Limb (tissue), 2 donors: Measurements from ENCODE around the gene BID.

Source experiments
- DNase-seq, 2 donors: peaks; one replicate each; pipeline ENCODE4 v3.0.0-alpha.2; 2016; ENCODE audit errors: extremely low spot score in 2 of 2

BID gene

DNA sequence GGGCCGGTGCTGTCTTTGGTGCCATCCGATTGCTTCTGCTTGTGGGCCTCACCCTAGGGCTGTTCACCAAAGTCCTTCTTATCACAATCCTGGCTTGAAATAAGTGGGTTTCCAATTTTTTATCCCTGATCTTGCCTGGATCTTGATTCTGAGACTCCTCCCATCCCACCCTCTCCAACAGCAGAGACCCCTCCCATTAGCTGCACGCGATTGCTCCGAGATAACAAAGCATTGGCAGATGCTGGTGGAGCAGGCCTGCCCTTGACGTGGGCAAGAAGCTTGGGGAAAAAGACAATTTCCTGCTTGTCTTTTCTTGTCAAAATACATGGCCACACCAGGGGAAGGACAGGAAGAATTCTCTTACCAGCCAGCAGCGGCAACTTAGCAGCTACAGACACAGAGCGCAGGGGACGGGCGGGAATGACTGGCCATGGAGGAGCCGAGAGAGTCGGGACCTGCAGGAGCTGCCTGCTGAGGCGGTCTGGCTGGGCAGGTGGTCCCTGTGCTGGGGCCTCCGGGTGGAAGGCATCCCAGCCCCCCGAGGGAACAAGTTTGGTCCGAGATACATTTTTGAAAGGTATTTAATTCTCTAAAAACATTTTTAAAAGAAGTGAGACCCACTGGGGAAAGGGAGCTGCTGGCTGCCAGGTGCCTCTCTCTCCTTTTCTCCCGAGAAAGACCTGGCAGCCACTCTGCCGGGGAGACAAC lies 9.7 kb upstream of the BID start:
- DNase-seq, result no peak

DNA sequence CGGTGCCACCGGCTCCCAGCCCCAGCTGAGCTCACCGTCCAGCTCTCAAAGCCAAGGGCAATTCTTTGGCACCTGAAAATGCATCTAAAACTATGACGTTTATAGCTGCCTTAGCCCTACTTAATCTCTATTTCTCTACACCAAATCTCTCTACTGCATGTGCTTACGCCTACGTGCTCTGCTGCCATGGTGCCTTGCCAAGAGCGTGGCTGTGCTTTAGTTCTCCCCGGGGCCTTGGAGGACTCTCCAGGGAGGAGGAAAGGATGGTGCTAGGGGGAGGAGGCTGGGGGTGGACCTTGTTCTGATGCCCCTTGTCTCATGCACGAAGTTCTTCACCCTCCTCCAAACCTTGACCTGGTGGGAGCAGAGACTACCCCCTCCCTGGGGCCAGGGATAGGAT lies 9.0 kb upstream of the BID start:
- no peak for DNase-seq

DNA sequence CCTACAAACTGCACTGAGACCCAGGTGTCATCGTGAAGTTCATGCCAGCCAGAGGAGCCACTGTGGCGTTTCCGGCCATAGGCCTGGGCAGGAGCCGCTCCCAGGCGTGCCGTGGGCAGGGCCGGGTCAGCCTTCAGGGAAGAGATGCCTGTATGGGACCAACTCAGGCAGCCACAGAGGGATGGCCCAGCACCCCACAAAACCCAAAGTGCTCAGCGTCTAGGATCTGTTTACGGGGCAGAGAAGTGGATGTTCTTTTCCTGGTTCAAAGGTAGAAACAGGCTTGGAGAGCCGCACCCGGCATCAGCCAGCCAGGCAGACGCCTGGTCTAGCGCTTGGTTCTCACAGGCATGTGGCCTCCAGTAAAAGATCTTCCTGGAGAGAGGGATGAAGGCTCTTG lies 8.4 kb upstream of the BID start:
- no peak for DNase-seq

DNA sequence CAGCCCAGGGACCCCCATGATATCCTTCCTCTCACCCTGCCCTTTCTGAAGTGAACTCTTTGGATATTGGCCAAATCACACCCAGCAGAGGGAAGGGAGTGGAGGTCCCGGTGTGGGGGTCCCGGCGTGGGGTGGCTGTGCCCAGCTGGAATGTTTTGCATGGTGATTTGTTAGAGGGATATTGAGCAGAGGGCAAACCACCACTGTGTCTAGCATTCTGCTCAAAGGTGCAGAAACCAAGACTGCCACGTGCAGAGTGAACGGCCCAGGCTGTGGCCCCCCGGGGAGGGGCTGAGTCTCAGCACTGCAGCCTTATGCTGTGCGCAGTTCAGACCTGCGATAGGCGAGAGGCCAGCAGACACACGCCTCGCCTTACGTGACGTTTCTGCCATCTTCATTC lies 7.9 kb upstream of the BID start:
- no peak for DNase-seq

DNA sequence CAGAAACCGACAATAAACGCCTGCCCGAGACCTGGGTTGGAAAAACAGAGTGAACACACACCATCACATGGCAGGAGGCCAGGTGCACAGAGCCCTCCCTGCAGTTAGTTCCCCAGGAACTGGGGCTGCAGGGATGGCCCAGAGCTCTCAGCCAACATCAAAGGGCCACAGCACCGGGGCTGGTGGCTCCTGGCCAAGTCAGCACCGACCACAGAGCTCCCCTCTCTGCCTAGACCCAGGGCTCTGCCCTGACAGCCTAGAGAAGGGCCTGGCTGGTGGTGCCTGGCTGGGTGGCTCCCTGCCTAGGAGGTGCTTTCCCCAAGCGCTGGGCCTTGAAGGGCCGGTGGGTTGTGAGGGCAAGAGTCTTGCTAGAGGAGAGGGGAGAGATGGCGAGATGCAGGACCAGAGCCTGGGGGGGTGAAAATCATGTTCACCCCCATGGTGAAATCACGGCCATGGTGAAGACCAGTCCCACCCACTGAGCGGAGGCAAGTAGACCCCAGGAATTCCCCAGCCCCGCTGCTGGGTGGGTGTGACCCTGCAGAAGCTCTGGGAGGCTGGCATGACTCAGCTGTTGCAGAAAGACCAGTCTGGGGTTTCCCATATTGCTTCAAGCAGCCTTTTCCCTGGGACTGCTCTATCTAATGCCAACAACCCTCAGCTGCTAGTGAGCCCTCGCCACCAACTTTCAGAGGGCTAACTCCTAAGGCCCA lies 7.2 kb upstream of the BID start:
- peak in 1 of 2 donors; percentile 50 for DNase-seq

DNA sequence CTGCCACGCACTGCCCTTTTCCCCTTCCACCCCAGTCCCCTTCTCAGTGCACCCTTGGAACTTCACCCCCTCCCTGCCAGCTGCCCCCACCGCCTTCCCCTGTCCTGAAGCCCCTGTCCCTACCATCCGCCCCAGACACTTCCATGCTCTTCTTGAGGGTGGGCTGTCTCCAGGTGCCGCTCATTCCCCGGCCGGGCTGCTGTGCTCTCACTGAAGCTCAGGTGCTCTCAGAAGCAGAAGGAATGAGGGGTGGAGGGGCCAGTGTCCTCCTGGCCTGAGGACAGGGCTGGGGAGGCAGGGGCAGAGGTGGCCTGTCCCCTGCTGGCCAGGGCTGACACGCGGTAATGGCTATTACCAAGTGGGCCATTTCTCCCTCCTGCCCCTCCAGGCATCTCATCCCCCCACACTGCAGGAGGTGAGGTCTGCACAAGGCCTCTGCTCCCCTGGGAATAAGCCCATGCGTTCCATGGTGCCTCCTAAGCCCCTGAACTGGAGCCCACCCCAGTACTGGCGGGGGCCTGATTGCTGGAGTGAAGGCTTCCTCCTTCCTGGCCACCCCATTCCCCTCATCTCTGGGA lies 6.6 kb upstream of the BID start:
- no peak for DNase-seq

DNA sequence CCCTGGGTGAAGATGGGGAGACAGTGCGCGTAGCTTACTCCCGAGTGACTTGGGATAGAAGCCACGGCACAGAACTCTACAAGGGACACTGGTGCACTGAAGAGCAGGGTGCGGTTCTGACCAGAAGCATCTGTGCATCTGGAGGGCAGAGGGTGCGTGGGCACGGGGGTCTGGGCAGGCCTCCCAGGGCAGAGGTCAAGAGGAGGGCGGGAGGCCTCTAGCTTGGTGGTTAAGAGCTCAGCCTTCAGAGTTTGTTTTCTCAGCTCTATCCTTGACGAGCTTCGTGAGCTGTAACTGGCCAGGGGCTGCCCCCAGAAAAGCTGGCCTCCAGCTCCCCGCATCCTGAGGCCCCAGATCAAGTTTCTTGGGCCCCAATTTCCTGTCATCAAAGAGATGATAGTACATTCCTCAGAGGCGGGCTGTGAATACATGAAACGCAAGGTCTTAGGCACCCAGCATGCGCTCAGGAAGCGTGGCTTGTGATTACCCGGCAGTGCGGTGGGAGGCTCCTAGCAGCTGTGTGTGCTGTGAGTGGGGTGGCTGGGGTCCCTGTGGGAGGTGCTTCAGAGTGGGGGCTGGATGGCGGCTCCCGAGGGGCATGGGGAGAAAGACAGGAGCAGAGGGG lies 6.0 kb upstream of the BID start:
- no peak for DNase-seq

DNA sequence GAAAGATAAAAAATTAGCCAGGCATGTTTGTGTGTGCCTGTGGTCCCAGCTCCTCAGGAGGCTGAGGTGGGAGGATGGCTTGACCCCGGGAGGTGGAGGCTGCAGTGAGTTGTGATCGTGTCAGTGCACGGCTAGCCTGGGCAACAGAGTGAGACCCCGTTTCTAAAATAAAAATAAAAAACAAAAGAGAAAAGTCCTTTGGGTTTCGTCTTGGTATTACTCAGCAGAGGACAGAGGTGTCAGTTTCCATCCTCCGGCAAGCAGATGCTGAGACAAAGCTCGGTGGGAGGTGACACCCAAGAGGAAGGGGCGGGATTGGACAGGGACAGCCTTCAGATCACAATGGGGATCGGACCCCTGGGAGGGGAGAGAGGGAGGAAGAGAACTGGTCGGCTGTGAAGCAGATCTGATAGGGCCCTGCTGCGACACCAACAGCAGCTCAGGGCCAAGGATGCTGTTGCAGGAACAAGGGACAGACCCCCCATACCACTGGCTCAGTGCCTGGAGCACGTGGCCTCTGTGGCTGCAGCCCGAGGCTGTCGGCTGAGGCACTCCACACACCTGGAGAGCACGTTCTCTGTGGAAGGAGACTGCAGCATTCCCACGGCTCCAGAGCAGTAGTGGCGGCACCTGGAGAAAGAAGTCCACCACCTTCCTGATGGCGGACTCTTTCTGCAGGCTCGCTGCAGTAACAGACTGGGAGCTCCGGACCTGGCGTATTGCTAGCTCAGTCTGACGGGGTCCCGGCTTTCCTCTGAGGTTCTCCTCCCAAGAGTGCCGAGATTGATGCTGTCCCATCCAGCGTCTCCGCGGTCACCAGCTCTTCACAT lies 5.2 kb upstream of the BID start:
- no peak for DNase-seq

DNA sequence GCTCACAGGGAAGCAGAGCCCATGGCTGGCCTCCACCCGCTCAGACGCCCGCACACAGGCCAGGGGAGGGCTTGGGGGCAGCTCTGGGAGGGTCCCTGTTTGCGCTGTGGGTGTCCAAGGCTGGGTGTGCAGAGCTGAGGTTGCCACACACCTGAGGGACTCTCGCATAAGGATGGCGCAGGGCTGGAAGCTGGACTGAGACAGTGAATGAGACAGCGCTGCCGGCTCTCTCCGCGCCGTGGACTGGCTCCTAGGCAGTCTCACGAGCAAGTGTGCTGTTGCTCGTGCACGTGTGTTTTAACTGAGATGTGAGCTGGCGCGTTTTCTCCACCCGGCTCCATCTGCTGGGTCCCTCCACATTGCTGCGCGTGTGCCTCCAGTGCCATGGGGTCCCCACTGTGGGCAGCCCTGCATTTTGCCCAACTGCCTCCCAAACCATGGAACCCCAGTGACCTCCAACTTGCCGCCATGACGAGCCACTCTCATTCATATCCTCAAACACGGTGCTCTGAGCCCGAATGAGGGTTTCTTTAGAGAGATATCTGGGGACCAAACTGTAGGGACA lies 4.2 kb upstream of the BID start:
- DNase-seq, result no peak

DNA sequence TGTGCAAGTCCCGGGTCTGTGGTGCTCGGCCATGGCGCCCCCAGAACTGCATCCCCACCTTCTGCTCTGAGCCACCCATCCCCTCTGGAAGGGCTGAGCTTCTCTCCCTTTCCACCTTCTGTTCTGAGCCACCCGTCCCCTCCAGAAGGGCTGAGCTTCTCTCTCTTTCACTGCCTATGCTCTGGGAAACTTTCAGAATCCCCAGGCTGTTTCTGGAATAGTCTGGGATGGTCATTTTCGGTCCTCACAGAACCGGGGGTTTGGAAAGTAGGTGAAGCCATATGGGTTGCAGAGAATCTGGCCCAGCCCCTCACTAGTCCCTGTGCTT lies 3.4 kb upstream of the BID start:
- DNase-seq, result no peak

DNA sequence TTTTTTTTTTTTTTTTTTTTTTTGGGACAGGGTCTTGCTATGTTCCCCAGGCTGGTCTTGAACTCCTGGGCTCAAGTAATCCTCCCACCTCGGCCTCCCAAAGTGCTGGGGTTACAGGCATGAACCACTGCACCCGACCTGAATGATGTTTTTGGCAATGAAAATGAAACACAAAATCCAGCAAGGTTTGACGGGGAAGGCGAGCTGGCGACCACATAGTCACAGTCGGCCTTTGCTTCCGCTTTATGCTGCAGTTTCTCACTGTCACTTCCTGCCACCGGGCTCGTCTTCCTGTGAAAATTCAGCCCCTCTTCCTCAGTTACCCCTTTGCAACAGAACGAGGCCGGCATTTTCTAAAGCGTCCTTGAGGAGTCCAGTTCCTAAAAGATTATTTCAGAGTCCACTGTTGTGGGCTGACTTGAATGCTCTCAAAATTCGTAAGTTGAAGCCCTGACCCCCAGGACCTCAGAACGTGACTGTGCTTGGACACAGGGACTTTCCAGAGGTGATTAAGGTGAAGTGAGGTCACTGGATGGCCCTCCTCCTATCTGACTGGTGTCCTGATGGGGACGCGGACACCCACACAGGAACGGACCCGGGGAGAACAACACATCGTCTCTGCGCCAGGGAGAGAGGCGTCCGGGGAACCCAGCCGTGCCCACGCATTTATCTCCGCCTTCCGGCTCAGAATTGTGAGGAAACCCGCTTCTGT lies 2.9 kb upstream of the BID start:
- peak in 1 of 2 donors; percentile 29 for DNase-seq

DNA sequence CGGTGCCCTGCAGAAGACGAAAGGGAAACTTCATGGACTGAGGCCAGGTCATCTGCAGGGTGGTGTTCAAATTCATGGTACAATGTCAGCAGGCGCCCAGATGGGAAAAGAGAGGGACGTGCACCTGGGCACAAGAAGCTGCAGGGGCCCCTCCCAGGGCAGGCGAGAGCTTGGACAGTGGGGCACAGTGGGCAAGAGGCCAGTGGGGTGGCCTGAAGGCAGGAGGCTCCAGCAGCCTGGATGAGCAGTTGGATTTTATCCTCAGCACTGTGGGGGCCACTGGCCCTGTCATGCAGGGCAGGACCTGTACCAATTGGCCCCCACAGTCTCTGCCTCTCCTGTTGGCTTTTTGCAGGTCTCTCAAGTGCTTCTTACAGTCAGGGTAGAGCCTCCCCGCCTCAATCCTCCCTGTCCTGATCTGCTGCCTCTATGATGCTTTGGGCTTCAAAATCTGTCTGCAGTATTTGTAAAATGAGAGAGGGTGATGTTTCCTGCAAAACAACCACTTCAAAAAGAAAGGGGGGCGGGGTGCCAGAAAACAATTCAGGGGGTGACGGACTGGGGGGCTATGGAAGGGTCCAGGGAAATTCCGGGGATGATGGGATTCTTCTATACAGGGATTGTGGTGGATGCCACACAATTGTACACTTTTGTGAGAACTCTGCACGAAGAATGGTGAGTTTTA lies 1.7 kb upstream of the BID start:
- DNase-seq, result peak in 1 of 2 donors; percentile 20

DNA sequence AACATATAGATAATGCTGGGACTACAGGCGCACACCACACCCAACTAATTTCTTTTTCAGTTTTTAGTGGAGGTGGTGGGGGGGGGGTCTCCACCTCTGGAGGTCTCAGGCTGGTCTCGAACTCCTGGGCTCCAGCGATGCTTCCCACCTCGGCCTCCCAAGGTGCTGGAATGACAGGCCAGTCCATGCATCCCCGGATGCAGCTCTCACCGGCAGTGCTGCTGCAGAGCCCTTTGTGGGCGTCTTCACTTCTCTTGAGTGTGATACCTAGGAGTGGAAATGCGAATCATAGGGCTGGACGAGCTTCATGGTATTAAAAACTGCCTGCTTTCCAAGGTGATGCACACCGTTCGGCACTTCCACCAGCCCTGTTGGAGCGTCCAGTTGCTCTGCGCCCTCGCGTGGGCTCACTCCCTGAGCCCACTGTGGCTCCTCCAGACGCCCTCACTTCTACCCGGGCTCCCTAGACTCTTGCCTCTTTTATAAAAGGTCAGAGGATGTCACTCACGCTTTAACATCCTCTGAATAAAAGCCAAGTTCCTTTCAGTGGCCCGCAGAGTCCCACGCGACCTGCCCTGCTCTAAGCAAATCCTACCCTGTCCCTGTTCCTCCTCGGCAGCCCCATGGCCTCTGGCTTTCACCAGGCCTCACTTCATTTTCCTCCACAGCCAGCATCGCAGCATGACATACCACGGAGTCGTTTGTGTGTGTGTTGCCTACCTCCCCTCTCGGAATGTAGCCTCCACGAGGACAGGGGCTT lies 837 bp upstream of the BID start:
- peak in 1 of 2 donors; percentile 19 for DNase-seq

DNA sequence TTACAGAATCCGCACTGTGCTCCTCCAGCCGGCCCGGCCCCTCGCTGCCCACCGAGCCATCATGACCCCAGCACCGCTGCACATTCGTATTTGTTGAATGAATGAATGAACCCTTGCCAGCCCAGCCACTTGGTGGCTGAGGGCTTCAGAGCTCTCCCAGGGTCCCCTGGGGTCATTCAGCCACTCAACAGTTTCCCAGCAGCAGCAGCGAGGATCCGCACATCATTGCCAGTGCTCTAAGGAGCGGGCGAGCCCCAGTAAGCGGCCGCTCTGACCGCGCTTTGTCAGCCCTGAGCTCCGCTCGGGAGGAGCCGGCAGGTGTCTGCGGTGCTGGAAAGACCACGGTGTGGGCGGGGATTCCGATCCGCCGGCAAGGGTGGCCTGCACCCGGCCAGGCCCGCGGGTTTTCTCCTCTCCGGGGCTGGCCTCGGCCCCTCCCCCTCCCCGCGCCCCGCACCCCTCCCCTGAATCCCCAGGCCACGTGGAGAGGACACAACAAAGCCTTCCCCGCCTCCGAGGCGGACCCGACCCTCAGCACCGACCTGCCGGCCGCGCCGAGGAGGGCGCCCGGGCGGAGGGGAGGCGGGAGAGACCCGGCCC lies 563 bp downstream of the BID start:
- peak in 1 of 2 donors; percentile 79 for DNase-seq

DNA sequence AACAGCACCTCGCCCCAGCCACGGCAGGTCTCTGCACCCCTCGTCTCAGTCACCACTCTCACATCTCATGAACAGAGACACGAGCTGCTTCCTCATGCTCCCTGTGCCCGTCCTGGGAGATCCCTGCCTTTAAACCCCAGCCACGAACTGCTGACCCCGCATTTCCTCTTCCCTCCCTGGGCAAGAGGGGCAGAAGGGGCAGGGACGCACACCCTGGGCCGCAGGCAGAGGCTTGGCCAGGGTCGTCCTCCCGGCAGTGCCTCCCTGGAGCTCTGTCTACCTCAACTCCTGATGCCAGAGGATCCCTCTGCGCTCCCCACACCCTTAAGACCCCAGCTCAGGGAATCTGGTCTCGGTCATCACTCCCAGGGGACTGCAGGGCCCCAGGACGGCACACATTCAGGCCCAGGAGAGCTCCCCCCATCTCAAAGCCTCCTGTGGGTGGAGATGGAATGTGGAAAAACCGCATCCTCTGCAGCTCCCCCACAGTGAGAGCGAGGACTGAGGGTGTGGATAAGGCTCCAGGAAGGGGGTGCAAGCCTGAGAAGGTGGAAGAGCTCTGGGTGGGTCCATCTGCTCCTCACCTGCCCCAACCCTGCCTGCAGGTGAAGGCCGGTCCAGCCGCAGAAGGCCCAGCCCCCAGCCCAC lies 1.2 kb downstream of the BID start:
- DNase-seq, result peak in 1 of 2 donors; percentile 45

DNA sequence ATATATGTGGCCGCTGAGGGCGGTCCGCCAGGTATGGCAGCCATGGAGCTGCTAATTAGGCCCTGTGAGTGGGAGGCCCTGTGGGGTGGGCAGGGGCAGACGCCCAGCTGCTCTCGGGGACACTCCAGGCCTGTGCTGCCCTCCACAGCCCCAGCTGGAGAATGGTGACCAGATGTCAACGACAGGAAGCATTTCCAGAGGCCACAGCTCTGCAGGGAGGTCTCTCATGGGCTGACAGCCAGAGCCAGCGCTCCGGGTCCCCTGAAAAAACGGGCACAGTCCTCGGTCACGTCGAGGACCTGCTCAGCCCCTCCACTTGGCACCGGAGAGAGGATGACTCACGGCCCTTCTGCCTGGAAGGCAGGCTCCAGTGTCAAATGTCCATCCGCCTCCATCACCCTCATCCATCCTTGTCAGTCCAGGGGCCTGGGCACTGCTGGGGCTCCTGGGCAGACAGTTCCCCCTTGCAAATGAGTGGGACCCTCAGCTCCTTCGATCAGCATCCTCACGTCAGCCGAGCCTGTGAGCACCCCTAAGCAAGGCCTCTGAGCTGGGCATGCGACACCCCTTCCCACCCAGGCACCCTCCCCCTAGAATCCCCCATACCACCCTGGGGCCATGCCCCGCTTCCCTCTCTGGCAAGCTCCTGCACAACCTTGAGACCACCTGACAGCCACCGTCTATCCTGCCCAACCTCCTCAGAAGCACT lies 1.9 kb downstream of the BID start:
- no peak for DNase-seq

DNA sequence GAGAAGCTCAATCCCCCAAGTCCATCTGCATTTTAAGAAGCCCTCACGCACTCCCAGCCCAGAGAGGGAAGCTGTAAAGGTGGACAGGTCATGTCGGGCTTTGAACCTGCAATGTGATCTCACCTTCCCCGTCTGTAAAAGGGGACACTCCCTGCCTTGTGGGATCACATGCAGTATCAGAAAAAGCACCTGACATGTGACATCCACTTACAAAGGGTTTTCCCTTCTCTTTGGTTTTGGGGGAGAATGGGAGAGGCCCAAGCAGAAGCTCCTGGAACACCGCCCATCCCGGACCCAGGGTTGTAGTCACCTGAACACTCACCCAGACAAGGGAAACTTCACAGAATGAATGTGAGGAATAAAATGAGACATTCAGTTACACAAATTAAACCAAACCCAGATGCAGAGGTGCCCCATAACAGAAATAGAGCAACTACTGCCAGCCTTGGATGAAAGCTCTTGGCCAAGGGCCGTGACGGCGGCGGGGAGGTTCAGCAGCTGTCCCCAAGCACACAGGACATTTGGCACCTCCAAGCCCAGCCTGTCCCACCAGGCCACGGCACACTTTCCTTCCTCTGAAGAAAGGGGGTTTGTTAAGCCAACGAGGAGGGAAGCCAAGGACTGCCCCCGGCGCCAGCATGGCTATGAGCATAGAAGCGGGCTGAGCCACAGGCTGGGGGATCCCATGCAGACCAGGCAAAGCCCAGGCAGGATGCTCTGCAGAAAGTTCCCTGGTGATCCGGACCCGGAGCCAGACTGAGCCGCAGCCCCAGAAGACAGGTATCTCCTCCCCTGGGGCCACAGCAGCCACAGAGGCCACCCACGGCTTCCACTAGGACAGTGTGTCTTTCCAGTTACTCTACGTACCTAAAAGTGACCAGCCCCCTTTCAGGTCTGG lies 3.8 kb downstream of the BID start:
- DNase-seq, result peak in 1 of 2 donors; percentile 20
